Thymus (tissue), 11 donors: Measurements from ENCODE around the gene SLC25A31. TPM values are rescaled to one million over a fixed set of nuclear protein-coding genes. Genes with fewer than 3 reads are reported as not detected.
A peak's percentile ranks its signal among the peaks of the same experiment; 100 is the strongest.

ENCODE experiments used
- DNase-seq, 9 donors: peaks; one replicate each; pipeline ENCODE4 v3.0.0-alpha.2; 2013; ENCODE audit warnings: low spot score in 9 of 9, low read depth in 6 of 9, missing footprints in 1 of 9
- H3K27ac ChIP-seq, 2 donors: one replicate each; pipeline ENCODE4 v1.5.1; 2013; ENCODE audit warnings: control low read depth in 1 of 2, low read depth in 1 of 2, low read length in 1 of 2, mild to moderate bottlenecking in 1 of 2, moderate library complexity in 1 of 2
- H3K27me3 ChIP-seq, 2 donors: one replicate each; pipeline ENCODE4 v1.5.1; 2013; ENCODE audit warnings: low read length in 1 of 2; ENCODE audit not compliant: control insufficient read depth in 2 of 2, insufficient read depth in 1 of 2
- H3K36me3 ChIP-seq, 2 donors: one replicate each; pipeline ENCODE4 v1.5.1; 2013; ENCODE audit warnings: low read length in 1 of 2, mild to moderate bottlenecking in 1 of 2, moderate library complexity in 1 of 2; ENCODE audit not compliant: control insufficient read depth in 2 of 2, insufficient read depth in 2 of 2
- H3K4me1 ChIP-seq, 2 donors: one replicate each; pipeline ENCODE4 v1.5.1; 2013; ENCODE audit warnings: low read length in 2 of 2; ENCODE audit not compliant: control insufficient read depth in 2 of 2, insufficient read depth in 2 of 2
- H3K4me3 ChIP-seq, 2 donors: one replicate each; pipeline ENCODE4 v1.5.1; 2013; ENCODE audit warnings: low read length in 2 of 2, control low read depth in 1 of 2, mild to moderate bottlenecking in 1 of 2
- H3K9me3 ChIP-seq, 2 donors: one replicate each; pipeline ENCODE4 v1.5.1; 2013; ENCODE audit warnings: low read length in 1 of 2, mild to moderate bottlenecking in 1 of 2; ENCODE audit not compliant: control insufficient read depth in 2 of 2, insufficient read depth in 1 of 2
- WGBS: extraction: QIAGEN DNeasy Blood & Tissue Kit; methylation state at CpG from one replicate; pipeline ENCODE4 v1.1.7; 2013; 5-methylcytosine and 5-hydroxymethylcytosine counted together
- polyA plus RNA-seq: library from polyadenylated mRNA; stranded (reverse); fragments of 200-250 nt; gene quantifications from one replicate; pipeline ENCODE4 v1.2.3, GENCODE V29; 2013
- total RNA-seq: library from RNA; stranded (reverse); fragments of 120-200 nt; gene quantifications from one replicate; pipeline ENCODE4 v1.2.4, GENCODE V29; 2013
- donor health status: healthy.

The SLC25A31 gene
- total and polyA plus RNA-seq, 2 donors: 0.05 to 0.25 TPM

GRCh38 chr4:127782275-127783025 lies 52.2 kb downstream of the SLC25A31 start, which contains the start of gene HSPA4L:
HSPA4L (plus strand) TSS chr4:127782322; CDS start chr4:127782551, 229 bp downstream.
- H3K4me3 ChIP-seq: peak within 1 kb of the TSS; percentile 45 to 57
- H3K9me3 ChIP-seq: no peaks in the 10 kb centered on the region
- WGBS: under 1% methylated on average over 63 of the region's 63 CpGs
- peak within 1 kb of the TSS; percentile 67 to 86 for H3K27ac ChIP-seq
- DNase-seq: peak in 6 of 9 donors; percentile 13 to 64 (median 46)
- H3K27me3 ChIP-seq: peaks cover 38 to 66% of the 10 kb centered on the region in 2 donors
- no peaks in the 10 kb centered on the region for H3K36me3 ChIP-seq
- H3K4me1 ChIP-seq: peaks cover 8 to 18% of the 10 kb centered on the region in 2 donors

- WGBS: 29% methylated on average over 25 of the region's 25 CpGs
- peak overlapping the region; percentile 67 to 86 for H3K27ac ChIP-seq
- peak in 4 of 9 donors; percentile 2 to 27 (median 6) for DNase-seq
- H3K9me3 ChIP-seq: no peaks in the 10 kb centered on the region
- peaks cover 8 to 18% of the 10 kb centered on the region in 2 donors for H3K4me1 ChIP-seq
- peak overlapping the region; percentile 45 to 57 for H3K4me3 ChIP-seq
- peaks cover 38 to 64% of the 10 kb centered on the region in 2 donors for H3K27me3 ChIP-seq
- no peaks in the 10 kb centered on the region for H3K36me3 ChIP-seq
Measured at GRCh38 chr4:127783026-127783769, 53.0 kb downstream of the SLC25A31 start.

DNA sequence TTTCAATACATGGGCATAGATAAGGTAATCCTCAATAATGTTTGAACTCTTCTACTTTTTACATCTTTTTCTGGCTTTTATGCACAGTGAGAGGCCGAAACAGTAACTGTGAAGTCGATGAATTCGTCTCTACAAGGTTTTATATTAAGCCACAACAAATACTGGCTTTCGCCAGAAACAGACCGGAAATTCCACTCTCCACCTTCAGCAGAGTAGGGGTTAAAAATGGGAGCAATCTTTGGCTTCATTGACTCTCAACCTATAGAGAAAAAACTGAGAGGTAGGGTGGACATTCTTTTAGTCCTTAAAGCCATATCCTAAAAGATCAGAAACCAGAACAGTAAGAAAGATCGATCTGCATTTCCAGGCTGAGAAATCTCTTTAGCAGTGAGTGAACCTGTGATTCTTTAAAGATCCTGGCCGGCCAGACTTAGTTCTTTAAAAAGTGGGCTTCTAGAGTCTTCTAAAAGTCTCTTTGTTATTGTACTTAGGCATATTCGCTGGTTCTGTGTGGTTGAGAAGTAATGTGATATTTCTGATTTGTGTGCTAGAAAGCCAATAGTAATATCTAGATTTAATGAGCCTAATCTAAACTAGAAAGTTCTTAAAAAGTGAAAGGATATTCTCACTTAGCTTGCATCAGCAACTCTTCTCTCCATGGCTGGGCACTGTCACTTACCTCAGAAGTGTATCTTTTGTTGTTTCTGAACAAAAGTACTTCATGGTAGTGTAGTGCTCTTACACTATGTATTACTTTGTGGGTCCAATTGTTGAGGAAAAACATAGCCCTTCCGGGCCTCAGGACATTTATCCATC lies 54.0 kb downstream of the SLC25A31 start:
- no peak for DNase-seq
- H3K4me3 ChIP-seq: no peak overlapping the region
- peaks cover 38 to 61% of the 10 kb centered on the region in 2 donors for H3K27me3 ChIP-seq
- WGBS: 95% methylated on average over 9 of the region's 9 CpGs
- no peaks in the 10 kb centered on the region for H3K9me3 ChIP-seq
- H3K27ac ChIP-seq: peak overlapping the region in 1 of 2 donors; percentile 13
- H3K4me1 ChIP-seq: peaks cover 8 to 18% of the 10 kb centered on the region in 2 donors
- H3K36me3 ChIP-seq: no peaks in the 10 kb centered on the region

DNA sequence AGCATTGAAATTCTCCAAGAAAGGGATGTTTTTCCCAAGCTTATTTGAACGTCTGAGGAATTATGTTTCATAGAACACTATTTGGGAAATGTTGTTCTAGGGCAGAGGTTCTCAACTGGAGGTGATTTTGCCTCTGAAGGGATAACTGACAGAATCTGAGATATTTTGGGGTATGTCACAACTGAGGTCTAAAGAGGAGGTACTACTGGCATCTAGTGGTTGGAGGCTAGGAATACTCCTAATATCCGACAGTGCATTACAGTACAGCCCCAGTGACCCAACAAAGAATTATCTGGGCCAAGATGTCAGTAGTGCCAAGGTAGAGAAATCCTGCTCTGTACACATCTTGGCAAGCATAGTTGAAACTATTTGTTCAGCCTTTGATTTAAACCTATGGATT lies 58.3 kb downstream of the SLC25A31 start:
- no peak for DNase-seq
- Histone ChIP-seq H3K27me3 (peaks cover 7 to 18% of the 10 kb centered on the region in 2 donors), H3K36me3 (no peaks in the 10 kb centered on the region), H3K27ac (no peak overlapping the region), H3K4me3 (no peak overlapping the region), H3K4me1 (no peaks in the 10 kb centered on the region), H3K9me3 (no peaks in the 10 kb centered on the region)
- 95% methylated on average over 2 of the region's 2 CpGs for WGBS

GRCh38 chr4:127791391-127791790 lies 61.2 kb downstream of the SLC25A31 start:
- H3K4me1 ChIP-seq: no peaks in the 10 kb centered on the region
- peaks cover 0 to 2% of the 10 kb centered on the region in 2 donors for H3K27me3 ChIP-seq
- no peak overlapping the region for H3K4me3 ChIP-seq
- no peaks in the 10 kb centered on the region for H3K36me3 ChIP-seq
- WGBS: 97% methylated on average over 1 of the region's 1 CpG
- H3K27ac ChIP-seq: no peak overlapping the region
- H3K9me3 ChIP-seq: no peaks in the 10 kb centered on the region
- DNase-seq: no peak

DNA sequence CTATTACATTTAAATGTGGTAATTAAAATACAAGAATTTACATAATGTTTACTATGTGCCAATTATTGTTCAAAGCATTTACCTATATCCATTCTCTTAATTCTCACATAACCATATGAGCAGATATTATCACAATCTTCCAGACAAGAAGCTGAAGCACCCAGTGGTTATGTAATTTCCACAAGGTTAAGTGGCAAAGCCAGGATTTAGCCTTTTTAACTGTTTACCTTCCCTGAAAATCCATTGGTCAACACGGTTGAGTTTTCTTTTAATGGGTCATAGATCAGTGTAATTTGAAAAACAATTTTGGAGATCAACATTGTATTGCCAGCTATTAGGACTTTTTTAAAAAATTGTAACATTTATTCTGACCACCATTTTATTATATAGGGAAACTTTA lies 63.3 kb downstream of the SLC25A31 start:
- Histone ChIP-seq H3K9me3 (no peaks in the 10 kb centered on the region), H3K27me3 (no peaks in the 10 kb centered on the region), H3K27ac (no peak overlapping the region), H3K4me3 (no peak overlapping the region), H3K4me1 (no peaks in the 10 kb centered on the region), H3K36me3 (no peaks in the 10 kb centered on the region)
- WGBS: 96% methylated on average over 1 of the region's 1 CpG
- DNase-seq: no peak

DNA sequence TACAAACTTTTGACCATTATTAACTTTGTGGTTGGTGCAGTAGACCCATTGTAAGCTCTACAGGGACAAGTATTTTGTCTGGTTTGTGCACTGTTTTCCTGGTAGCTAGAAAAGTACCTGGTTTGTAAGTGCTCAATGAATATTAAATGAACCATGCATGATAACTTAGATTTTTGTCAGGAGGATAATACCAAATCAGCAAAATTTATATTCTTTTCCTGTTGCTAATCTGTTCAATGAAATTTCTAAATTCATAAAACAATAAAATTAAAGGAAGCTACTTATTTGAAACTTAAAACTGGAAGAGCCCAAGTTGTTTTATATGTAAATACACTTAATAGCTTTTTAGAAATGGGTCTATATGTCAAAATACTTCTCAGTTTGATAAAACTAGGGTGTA lies 69.5 kb downstream of the SLC25A31 start:
- H3K36me3 ChIP-seq: no peaks in the 10 kb centered on the region
- no peak overlapping the region for H3K27ac ChIP-seq
- DNase-seq: no peak
- H3K27me3 ChIP-seq: no peaks in the 10 kb centered on the region
- H3K9me3 ChIP-seq: no peaks in the 10 kb centered on the region
- H3K4me1 ChIP-seq: no peaks in the 10 kb centered on the region
- H3K4me3 ChIP-seq: no peak overlapping the region

DNA sequence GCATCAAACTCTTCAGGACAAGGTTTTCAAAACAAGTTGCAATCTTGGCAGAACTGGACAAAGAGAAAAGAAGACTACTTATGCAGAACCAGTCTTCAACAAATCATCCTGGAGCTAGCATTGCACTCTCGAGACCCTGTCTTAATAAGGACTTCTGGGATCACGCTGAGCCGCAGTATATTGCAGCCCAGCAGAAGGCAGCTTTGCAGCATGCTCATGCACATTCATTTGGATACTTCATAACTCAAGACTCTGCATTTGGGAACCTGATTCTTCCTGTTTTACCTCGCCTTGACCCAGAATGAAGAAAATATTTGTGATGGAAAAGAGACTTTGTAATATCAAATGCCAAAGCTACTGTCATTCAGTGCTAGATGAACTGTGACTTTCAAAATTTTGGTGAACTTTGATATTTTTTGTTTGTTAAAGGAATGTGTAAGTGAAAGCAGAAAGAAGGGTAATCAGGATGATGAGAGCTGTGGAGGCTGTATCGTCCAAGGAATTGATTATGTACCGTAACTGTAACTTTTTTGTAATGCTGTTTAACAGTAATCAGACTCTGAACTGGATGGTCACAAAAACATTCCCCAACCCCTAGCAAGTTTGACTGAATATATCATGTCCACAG lies 79.1 kb downstream of the SLC25A31 start:
- Histone ChIP-seq H3K9me3 (no peaks in the 10 kb centered on the region), H3K27ac (no peak overlapping the region), H3K36me3 (no peaks in the 10 kb centered on the region), H3K27me3 (no peaks in the 10 kb centered on the region), H3K4me1 (no peaks in the 10 kb centered on the region), H3K4me3 (no peak overlapping the region)
- DNase-seq: peak in 1 of 9 donors; percentile 2
- WGBS: 89% methylated on average over 6 of the region's 6 CpGs
